ENCODE measurements around the gene TNFRSF25.

TNFRSF25 gene, protein sequence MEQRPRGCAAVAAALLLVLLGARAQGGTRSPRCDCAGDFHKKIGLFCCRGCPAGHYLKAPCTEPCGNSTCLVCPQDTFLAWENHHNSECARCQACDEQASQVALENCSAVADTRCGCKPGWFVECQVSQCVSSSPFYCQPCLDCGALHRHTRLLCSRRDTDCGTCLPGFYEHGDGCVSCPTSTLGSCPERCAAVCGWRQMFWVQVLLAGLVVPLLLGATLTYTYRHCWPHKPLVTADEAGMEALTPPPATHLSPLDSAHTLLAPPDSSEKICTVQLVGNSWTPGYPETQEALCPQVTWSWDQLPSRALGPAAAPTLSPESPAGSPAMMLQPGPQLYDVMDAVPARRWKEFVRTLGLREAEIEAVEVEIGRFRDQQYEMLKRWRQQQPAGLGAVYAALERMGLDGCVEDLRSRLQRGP

DNA sequence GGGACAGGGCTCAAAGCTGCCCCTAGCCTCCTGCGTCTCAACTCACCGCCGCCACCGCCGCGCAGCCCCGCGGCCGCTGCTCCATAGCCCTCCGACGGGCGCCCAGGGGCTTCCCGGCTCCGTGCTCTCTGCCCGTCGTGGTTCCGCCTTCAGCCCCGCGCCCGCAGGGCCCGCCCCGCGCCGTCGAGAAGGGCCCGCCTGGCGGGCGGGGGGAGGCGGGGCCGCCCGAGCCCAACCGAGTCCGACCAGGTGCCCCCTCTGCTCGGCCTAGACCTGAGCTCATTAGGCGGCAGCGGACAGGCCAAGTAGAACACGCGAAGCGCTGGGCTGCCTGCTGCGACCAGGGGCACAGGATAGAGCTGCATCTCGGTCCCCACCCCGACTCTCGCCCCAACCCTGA is at the start of gene TNFRSF25:
TNFRSF25 (minus strand) TSS at position 151 of the 400 bp plus-strand sequence; CDS start at position 85, 66 bp downstream.
- DNase-seq (ENCODE audit: low read depth, low spot score), result peak; percentile 55

DNA sequence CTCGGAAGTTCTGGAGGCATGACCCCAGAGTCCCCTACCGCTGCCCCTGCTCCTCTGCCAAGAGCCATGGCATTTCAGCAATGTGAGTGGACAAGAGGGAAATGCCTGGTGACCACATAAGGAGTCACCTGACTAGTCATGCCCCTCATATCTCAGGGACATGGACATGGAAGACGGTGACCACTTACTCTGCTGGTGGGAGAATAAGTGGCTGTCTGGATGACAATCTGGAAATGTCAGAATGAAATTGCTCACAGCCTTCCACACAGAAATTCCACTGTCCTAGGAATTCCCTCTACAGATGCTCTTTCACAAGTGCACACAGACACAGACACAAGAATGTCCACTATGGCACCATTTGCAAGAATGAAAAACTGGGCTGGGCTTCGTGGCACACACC is 49.8 kb upstream of the TNFRSF25 start:
- no peak for DNase-seq (ENCODE audit: low read depth, low spot score)

DNA sequence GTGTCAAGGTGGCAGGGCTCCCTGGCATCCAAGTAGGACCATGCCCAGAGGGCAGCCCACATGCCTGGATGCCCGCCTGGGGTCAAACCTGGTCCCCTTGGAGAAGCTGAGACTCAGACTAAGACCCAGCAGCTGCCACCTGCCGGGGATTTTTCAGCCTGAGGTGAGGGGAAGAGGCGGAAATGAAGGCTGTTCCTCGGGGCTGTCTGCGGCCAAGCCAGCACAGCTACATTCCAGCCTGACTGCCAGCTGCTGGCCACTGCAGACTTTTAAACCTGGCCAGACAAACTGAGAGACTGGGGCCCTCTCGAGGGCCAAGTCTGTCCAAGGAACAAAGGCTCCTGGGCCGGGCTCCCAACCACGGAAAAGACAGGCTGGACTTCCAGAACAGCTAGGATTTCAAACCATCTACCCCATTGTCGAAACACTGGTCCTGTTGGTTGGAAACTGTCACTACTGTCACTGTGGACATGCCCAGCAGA is 47.4 kb upstream of the TNFRSF25 start:
- DNase-seq (ENCODE audit: low read depth, low spot score), result peak; percentile 89

DNA sequence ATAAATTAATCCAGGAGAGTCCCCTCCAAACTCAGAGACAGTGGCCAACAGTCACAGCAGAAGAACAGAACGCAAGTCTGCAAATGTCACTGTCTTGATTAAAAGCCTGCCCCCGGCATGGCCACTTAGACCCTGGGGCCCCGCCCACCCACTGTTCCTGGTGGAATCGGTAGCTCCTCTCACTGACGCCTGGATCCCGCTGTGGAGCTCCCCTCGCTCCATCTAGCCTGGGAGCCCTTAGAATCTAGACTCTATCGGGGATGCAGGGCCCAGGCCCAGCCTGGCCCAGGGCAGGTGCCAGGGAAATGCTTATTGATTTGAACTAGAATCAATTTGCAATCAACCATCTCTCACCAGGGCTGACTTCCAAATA is 46.9 kb upstream of the TNFRSF25 start:
- no peak for DNase-seq (ENCODE audit: low read depth, low spot score)

DNA sequence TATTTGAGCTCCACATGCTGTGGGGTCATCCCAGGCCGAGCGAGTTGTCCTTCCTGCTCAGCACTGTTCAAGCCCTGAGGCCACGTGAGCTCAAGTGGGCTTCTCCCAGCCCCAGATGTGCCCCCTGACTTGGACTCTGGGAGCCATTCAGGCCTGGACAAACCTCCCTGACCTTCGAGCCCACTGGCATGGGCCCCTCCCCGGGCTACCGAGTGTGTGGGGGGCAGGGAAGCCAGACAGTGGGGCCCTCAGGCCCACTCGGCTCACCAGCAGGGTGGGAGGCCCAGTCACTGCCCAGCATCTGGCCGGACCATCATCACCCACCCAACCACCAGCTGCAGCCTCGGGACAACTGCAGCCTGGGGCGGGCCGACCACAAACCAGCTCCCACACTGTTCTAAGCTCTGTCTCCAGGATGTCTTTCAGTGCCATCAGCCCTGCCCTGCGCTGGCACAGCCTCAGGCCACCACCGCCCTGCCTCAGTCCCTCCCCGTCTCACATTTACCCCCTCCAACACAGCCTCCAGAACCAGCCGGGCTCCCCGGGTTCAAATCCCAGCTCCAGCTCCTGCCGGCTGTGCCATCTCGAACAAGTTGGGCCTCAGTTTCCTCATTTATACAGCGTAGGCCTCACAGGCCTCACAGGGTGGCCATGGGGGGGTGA is 46.4 kb upstream of the TNFRSF25 start:
- DNase-seq (ENCODE audit: low read depth, low spot score), result no peak

DNA sequence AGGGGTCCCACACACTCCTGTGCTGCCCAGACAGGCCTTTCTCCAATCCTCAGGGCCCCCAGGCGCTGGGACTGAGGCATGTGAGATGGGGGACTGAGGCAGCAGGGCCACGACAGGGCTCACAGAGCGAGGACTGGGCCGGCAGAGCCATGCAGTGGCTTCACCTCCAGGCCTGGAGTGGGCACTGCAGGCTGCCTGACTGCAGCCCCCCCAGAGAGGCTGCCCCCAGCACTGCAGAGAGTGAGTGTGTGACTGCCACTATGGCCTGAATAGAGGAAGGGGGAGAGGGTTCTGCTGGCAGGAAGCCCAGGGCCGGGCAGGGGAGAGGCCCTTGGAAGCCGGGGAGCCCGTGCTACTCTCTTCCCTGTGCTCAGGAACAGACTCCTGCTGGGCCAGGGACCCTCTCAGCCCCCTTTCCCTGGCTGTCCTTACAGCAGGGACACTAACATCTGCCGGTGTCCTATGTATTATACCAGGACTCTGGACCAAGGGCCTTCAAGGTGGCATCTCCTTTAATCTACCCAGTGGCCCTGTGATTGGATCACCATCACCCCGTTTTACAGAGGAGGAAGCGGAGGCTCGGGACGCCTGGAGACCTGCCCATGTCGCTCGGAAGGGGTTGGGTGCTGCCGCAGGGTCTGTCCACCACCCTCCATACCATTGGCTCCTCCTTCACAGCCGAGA is 45.7 kb upstream of the TNFRSF25 start:
- no peak for DNase-seq (ENCODE audit: low read depth, low spot score)

DNA sequence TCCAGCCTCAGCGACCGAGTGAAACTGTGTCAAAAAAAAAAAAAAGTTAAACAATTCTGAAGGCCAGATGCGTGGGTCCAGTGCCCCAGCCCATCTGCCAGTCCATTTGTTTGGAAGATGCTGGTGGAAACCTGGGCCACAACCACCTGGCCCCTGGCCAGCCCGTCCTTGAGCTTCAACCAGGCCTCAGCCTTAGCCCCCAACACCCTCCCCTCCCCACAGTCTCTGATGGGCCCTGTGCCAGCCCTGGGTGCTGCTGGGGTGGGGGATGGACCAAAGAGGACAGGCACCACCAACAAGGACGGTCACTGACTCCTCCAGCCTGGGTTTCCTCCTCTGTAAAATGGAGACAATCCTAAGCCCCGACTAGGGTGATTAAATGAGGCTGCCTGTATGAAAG is 45.1 kb upstream of the TNFRSF25 start:
- no peak for DNase-seq (ENCODE audit: low read depth, low spot score)

DNA sequence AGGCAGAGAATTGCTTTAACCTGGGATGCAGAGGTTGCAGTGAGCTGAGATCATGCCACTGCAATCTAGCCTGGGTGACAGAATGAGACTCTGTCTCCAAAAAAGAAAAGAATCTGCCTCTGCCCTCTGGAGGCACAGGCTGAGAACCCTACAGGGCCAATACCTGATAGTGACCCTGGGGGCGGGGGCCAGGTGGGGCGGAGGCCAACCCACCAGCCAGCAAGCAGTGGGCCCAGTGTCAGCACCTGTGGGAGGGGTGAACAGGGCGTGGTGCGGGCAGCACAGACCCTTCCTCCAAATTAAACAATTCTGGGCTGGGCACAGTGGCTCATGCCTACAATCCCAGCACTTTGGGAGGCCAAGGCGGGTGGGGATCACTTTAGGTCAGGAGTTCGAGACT is 44.5 kb upstream of the TNFRSF25 start:
- DNase-seq (ENCODE audit: low read depth, low spot score), result no peak

DNA sequence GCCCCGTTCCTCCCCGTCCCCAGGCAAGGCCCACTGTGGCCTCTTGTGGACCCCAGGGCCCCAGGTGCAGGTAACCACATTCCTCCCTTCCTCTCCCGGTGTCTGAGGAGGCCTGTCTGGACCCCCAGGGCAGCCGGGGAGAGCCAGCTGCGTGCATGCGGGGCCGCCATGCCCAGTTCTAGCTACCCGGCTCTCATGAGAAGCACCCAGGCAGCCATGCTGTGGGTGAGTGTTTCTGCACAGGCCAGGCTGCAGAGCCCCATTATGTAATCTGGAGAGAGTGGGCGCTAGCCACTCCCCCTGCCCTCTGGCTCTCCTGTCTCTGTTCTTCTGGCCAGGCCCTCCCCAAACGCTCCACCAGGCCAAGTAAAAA is 43.9 kb upstream of the TNFRSF25 start:
- no peak for DNase-seq (ENCODE audit: low read depth, low spot score)

DNA sequence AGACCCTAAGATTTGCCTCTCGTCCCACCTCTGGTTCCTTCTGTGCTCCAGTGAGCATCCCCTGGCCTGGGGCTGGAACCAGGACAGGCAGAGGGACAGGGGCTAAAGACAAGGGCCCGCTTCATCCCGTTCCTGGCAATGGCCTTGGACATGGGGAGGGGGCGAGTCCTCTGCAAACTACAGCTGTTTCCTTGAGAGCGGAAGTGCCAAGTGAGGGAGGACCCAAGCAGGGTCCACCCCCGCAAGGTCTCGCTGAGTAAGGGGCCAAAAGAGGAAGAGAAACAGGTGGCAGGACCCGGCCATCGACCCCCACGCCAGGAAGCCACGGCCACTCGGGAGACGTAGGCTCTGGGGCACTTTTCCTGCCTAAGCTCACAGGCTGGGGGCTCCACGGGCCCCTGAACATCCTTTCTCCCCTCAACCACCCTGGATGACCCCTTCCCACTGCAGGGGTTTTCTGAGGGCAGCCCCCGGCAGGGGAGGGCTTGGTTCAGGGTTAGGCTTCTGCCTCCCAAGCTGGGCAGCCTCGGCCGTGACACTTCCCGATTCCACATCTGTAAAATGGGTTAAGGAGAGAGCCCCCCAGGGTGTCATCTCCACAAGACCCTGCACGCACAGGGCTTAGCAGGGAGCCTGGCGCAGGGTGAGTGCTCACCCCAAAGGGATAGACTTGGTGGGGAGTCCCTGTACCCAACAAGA is 43.4 kb upstream of the TNFRSF25 start:
- no peak for DNase-seq (ENCODE audit: low read depth, low spot score)

DNA sequence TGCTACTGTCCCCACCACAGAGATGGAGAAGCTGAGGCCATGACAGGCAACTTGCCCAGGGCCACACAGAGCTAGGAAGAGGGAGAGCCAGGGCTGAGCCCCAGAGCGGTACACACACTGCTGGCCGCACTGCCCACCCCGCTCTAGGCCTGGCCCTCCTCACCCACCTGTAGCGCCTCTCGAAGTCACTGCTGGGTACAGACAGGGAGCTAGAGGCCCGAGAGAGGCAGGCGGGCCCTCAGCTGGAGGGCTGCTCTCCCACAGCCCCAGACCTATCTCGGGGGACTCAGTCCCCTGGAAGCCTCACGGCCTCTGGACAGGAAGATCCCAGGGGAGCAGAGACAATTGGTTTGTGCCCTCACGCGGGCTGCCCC is 42.8 kb upstream of the TNFRSF25 start:
- DNase-seq (ENCODE audit: low read depth, low spot score), result no peak

DNA sequence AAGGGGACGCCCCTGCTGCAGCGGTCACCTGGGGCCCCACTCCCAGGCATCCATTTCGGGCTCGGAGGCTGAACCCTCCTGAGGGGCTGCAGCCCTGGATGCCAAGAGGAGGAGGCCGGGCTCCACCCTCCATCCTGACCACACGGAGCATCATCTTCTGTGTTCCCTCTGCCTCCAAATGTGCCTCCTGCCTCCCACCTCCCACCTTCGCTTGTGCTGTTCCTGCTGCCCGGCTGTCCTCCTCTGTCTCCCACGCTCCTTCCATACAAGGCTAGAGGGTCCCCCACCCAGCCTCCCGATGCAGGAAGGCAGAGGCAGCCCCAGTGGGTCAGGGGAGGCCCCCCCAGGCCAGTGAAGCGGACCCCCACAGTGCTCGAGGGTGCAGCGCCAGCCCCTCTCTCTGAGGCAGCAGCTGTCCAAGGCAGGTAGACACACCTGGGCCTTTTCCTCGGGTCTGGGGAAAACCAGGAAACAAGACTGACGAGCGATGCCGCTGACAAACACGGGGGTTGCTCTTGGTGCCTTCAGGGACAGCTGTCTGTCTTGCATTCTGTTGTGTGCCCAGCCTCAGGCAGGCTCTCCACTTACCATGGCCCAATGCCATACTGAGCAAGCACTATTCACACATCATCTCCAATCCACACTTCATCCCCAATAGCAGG is 42.3 kb upstream of the TNFRSF25 start:
- no peak for DNase-seq (ENCODE audit: low read depth, low spot score)

DNA sequence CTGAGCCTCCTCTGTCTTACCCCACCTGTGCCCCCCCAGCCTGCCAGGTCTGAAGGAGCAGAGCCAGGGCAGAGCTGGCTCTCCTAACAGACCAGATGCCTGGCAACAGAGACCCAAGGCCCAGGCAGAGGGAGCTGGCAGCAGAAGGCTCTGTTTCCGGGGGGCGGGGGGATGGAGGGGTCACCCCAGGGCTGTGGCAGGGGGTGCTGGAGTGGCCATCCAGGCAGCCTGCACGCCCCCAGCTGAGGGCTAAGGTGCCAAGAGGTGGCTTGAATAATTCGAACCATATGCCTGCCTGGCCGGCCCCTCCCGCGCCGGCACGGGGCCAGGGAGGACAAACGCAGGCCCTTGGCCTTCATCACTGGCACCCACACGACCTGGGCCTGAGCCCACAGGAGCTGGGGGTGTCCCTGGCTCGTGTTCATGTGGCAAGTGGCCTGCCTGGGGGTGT is 41.5 kb upstream of the TNFRSF25 start:
- no peak for DNase-seq (ENCODE audit: low read depth, low spot score)

DNA sequence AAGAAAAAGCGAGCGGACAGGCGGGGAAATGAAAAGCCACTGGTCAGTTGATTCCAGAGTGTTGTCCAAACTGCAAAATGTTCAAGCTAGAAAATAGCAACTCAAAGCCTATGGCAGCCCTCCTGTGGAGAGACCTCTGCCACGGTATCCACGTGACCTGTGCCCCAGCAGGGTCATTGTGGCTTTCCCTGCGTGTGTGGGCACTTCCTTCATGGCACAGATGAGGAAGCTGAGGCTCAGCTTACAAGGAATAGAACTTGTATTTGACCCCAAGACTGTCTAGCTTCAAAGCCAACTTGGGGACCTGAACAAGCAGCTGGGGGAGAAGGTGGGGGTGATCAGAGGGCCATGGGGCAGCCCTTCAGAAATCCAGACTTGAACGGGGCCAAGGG is 41.1 kb upstream of the TNFRSF25 start:
- no peak for DNase-seq (ENCODE audit: low read depth, low spot score)

DNA sequence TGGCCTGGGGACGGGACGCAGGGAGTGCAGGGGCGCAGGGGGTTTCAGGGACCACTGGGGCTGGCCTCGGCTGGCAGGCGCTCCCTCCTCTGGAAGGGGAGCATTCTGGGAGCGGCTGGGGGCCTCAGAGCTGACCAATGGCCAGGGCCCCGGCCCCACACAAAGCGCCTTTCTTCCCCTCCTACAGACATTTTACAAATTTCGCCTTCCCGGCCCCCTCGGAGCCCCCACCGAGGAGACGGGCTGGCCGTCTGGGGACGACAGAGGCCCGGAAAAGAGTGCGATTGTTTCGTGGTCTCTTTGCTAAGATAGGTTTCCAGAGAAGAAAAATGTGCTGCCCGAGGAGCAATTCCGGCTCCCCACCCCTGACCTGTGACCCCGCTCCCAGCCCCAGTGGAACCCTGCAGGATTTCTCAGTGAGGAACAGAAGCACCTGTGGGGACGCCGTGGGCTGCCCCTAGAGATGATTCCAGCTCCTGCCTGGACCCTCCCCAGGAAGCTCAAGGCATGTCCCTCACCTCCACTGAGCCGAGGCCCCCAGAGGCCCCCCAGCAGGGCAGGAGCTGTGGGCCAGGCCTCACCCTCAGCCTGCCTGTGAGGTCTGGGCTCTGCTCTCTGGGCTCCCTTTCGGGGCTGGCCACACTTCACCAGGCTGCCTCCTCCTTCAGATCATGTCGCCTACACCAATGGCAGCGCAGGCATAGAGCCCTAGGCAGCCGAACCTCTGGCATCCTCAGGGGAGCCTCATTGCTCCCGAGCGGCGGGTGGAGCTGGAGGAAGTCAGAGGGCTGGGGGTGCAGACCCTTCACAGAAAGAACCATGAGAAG is 40.5 kb upstream of the TNFRSF25 start:
- no peak for DNase-seq (ENCODE audit: low read depth, low spot score)

DNA sequence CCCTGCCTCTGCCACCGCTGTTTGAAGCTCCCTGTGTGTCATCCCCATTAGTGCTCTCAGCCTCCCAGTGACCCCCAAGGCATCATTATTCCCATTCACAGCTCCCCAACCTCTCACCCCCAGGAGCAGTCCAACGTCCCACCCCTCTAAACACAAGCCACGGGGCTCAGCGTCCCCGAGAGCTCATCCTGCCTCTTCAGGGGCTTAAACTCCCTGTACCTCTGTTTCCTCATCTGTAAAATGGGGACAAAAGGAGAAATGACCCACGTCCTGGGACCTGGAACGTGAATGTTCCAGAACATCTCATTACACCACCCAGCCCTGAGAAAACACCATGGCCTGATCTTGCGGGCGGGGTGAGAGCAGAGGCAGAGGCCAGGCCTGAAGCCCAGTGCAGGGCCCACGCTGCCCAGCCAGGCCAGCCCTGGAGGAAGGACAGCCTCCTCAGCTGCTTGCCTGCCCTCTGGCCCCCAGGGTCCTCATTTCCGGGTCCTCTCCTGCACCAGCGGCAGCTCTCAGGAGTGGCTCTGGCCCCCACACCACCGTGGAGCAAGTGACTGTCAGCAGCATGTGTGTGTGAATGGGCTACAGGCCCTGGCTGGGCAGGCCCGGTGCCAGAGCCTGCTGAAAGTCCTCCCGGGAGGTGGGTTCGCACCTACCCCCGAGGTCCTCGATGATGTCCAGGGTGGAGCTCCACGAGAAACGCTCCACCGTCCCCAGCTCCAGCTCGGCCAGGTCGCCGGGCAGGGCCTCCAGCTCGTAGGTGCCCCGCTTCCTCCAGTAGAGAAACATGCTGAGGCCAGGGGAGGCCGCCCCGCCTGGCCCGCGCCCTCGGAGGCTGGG is 39.6 kb upstream of the TNFRSF25 start:
- no peak for DNase-seq (ENCODE audit: low read depth, low spot score)

DNA sequence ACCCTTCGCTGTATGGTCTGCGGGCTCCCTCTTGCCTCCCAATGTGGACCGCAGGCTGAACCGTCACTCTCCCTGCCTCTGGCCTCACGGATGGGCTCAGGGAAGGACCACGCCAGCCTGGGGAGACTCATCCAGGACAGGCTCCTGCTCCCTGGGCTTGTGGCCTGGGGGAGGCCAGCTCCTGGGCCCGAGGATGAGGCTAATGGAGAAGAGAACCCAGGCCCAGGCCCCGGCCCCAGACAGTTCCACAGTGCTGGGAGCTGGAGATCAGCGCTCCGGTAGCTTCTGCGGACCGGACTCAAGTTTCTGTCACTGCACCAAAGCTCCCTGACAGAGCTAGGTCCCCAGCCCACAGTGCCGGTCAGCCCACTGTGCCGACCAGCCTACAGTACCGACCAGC is 38.9 kb upstream of the TNFRSF25 start:
- no peak for DNase-seq (ENCODE audit: low read depth, low spot score)

DNA sequence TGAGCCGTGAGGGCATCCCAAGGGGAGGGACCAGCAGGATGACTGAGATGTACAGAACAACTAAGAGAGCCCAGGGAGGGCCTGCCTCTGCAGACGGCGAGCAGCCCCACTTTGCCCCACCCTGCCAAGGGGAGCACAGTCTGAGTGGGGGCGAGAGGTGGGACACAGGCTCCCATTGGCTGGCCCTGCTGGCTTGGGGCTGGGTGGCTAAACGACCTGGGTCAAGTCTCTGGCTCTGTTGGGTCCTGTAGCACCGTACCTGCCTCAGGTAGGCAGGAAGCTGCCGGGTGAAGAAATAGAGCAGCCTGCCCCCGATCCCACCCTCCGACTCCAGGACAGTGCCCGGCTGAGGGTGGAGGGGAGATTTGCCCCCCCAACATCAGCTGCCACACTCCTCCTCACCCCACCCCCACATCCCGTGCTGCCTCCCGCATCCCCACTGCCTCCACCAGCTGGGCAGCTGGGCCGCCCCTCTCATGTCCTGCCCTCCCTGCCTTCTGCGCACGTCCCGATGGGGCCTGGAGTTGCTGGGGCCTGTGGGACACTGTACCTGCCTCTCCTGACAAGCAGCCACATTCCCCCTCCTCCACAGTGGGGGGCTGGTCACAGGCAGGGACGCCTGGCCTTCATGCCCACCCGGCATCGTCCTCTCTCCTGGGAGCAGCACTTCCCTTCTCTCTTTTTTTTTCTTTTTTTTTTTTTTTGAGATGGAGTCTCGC is 38.1 kb upstream of the TNFRSF25 start:
- DNase-seq (ENCODE audit: low read depth, low spot score), result no peak

Measured in ELF-1 (cell line).